H54 (cell line): ENCODE measurements around the gene SURF4.
"Not testable (repeated sequence)": the region's sequence is repeated elsewhere in the genome, so short reads cannot be mapped to it uniquely, and the experiment has no call there.

Experiments used
- DNase-seq: peaks from one replicate; pipeline ENCODE4 v3.0.0; 2011; ENCODE audit warnings: low spot score, mixed read lengths; ENCODE audit not compliant: insufficient read length
- FAIRE-seq: peaks from 3 replicates; lab custom pipeline; 2011; peaks lifted over from hg19 to GRCh38; lab: Jason Lieb, UNC
- POLR2A ChIP-seq: IDR thresholded peaks from 2 replicates; pipeline ENCODE4 v1.6.1; 2011; ENCODE audit warnings: low read depth, mild to moderate bottlenecking, low read length

Gene SURF4

GRCh38 chr9:133322701-133323100, 53.2 kb downstream of the SURF4 start:
- DNase-seq (no peak), FAIRE-seq (no peak)
- TF ChIP-seq POLR2A, result no peak

GRCh38 chr9:133321411-133321935, 54.4 kb downstream of the SURF4 start:
- TF ChIP-seq POLR2A, result no peak
- FAIRE-seq (no peak), DNase-seq (no peak)

GRCh38 chr9:133320421-133320881, 55.4 kb downstream of the SURF4 start:
- no peak for FAIRE-seq
- no peak for TF ChIP-seq POLR2A
- DNase-seq, result no peak

- DNase-seq, FAIRE-seq: not testable (repeated sequence)
Observed at GRCh38 chr9:133317551-133317950, 58.3 kb downstream of the SURF4 start.

- no peak for DNase-seq
- TF ChIP-seq POLR2A, result no peak
- no peak for FAIRE-seq
Observed at GRCh38 chr9:133315997-133316396, 59.9 kb downstream of the SURF4 start.
